ENCODE measurements around the gene MTSS2.

The MTSS2 gene

GRCh38 chr16:70685938-70686375 is at the start of gene MTSS2:
TSS of gene MTSS2 (minus strand) at chr16:70686053. CDS start at chr16:70685791, 262 bp downstream.
- H4K20me1 ChIP-seq (ENCODE audit: insufficient read depth), result no peaks in the 10 kb centered on the region
- no peak within 1 kb of the TSS for H3K4me3 ChIP-seq (IDR thresholded peaks at IDR 0.05; ENCODE audit: insufficient read depth, low read depth, low read length)
- no peaks in the 10 kb centered on the region for H3K79me2 ChIP-seq (ENCODE audit: insufficient read depth, low read depth)
- no peaks in the 10 kb centered on the region for H3K4me1 ChIP-seq (ENCODE audit: low read depth, poor library complexity, severe bottlenecking)
- H3K9ac ChIP-seq, result no peak within 1 kb of the TSS
- H2AFZ ChIP-seq (ENCODE audit: low read depth), result no peak within 1 kb of the TSS
- H3K4me2 ChIP-seq, result no peak within 1 kb of the TSS
- no peak within 1 kb of the TSS for H3K27ac ChIP-seq
- H3K36me3 ChIP-seq (ENCODE audit: insufficient read depth), result no peaks in the 10 kb centered on the region
- no peaks in the 10 kb centered on the region for H3K27me3 ChIP-seq (ENCODE audit: insufficient read depth, low read depth)
- no peak for TF ChIP-seq CTCF (conservative IDR thresholded peaks at IDR 0.05; ENCODE audit: low read depth, low read length)

GRCh38 chr16:70735141-70735979 is 49.5 kb upstream of the MTSS2 start:
- Histone ChIP-seq H3K27me3 (ENCODE audit: insufficient read depth, low read depth) (no peaks in the 10 kb centered on the region), H3K4me2 (no peak overlapping the region), H3K27ac (no peak overlapping the region), H3K79me2 (ENCODE audit: insufficient read depth, low read depth) (no peaks in the 10 kb centered on the region), H3K9ac (no peak overlapping the region), H3K36me3 (ENCODE audit: insufficient read depth) (no peaks in the 10 kb centered on the region), H2AFZ (ENCODE audit: low read depth) (no peak overlapping the region), H3K4me1 (ENCODE audit: low read depth, poor library complexity, severe bottlenecking) (peaks cover 49% of the 10 kb centered on the region), H4K20me1 (ENCODE audit: insufficient read depth) (no peaks in the 10 kb centered on the region), H3K4me3 (IDR thresholded peaks at IDR 0.05; ENCODE audit: insufficient read depth, low read depth, low read length) (no peak overlapping the region)
- no peak for TF ChIP-seq CTCF (conservative IDR thresholded peaks at IDR 0.05; ENCODE audit: low read depth, low read length)

GRCh38 chr16:70734522-70735095 is 48.8 kb upstream of the MTSS2 start:
- TF ChIP-seq CTCF (conservative IDR thresholded peaks at IDR 0.05; ENCODE audit: low read depth, low read length), result no peak
- no peak overlapping the region for H3K27ac ChIP-seq

GRCh38 chr16:70730944-70731343 is 45.1 kb upstream of the MTSS2 start:
- Histone ChIP-seq H3K4me1 (ENCODE audit: low read depth, poor library complexity, severe bottlenecking) (peaks cover 7% of the 10 kb centered on the region), H3K4me2 (no peak overlapping the region), H3K9ac (no peak overlapping the region), H3K79me2 (ENCODE audit: insufficient read depth, low read depth) (no peaks in the 10 kb centered on the region), H3K4me3 (IDR thresholded peaks at IDR 0.05; ENCODE audit: insufficient read depth, low read depth, low read length) (no peak overlapping the region), H2AFZ (ENCODE audit: low read depth) (no peak overlapping the region), H3K36me3 (ENCODE audit: insufficient read depth) (no peaks in the 10 kb centered on the region), H3K27ac (no peak overlapping the region), H3K27me3 (ENCODE audit: insufficient read depth, low read depth) (no peaks in the 10 kb centered on the region), H4K20me1 (ENCODE audit: insufficient read depth) (no peaks in the 10 kb centered on the region)
- TF ChIP-seq CTCF (conservative IDR thresholded peaks at IDR 0.05; ENCODE audit: low read depth, low read length), result no peak

More at GRCh38 chr16:70734522-70735095, 48.8 kb upstream of the MTSS2 start:
- Histone ChIP-seq H3K4me3 (IDR thresholded peaks at IDR 0.05; ENCODE audit: insufficient read depth, low read depth, low read length) (no peak overlapping the region), H3K79me2 (ENCODE audit: insufficient read depth, low read depth) (no peaks in the 10 kb centered on the region), H3K36me3 (ENCODE audit: insufficient read depth) (no peaks in the 10 kb centered on the region), H3K4me2 (no peak overlapping the region), H3K27me3 (ENCODE audit: insufficient read depth, low read depth) (no peaks in the 10 kb centered on the region), H4K20me1 (ENCODE audit: insufficient read depth) (no peaks in the 10 kb centered on the region), H3K9ac (no peak overlapping the region), H3K4me1 (ENCODE audit: low read depth, poor library complexity, severe bottlenecking) (peaks cover 42% of the 10 kb centered on the region), H2AFZ (ENCODE audit: low read depth) (no peak overlapping the region)

Measured in KMS-11 (cell line).